Activated CD4-positive, alpha-beta T cell treated with anti-CD3 and anti-CD28 coated beads, Interleukin-2, amount 50 U/mL, for 4 hours (primary cell): ENCODE data around the gene GPR39.
"Not testable (repeated sequence)": the region's sequence is repeated elsewhere in the genome, so short reads cannot be mapped to it uniquely, and the experiment has no call there.

Experiments
- DNase-seq, 2 experiments: peaks; one replicate each; pipeline ENCODE4 v3.0.0-alpha.2; 2020

Gene GPR39

GRCh38 chr2:132503701-132504100 is 87.1 kb downstream of the GPR39 start:
- no peak for DNase-seq

- no peak for DNase-seq
Measured at GRCh38 chr2:132515010-132515409, 98.4 kb downstream of the GPR39 start.

GRCh38 chr2:132517386-132517785 is 100.8 kb downstream of the GPR39 start:
- no peak for DNase-seq

GRCh38 chr2:132518302-132518701 is 101.7 kb downstream of the GPR39 start:
- no peak for DNase-seq

- no peak for DNase-seq
Measured at GRCh38 chr2:132519566-132519965, 103.0 kb downstream of the GPR39 start.

- DNase-seq: no peak
Measured at GRCh38 chr2:132521341-132521740, 104.7 kb downstream of the GPR39 start.

GRCh38 chr2:132522901-132523300 is 106.3 kb downstream of the GPR39 start:
- no peak for DNase-seq

GRCh38 chr2:132537061-132537460 is 120.5 kb downstream of the GPR39 start:
- DNase-seq: not testable (repeated sequence)

GRCh38 chr2:132538331-132538855 is 121.8 kb downstream of the GPR39 start:
- DNase-seq: no peak

- no peak for DNase-seq
Measured at GRCh38 chr2:132540166-132540565, 123.6 kb downstream of the GPR39 start.

- DNase-seq: no peak
Measured at GRCh38 chr2:132542953-132543569, 126.5 kb downstream of the GPR39 start.

- DNase-seq: no peak
Measured at GRCh38 chr2:132544006-132544630, 127.5 kb downstream of the GPR39 start.

GRCh38 chr2:132547090-132547687 is 130.6 kb downstream of the GPR39 start:
- peak in 1 of 2 experiments; percentile 2 for DNase-seq

- no peak for DNase-seq
Measured at GRCh38 chr2:132549935-132550670, 133.5 kb downstream of the GPR39 start.

GRCh38 chr2:132550946-132551345 is 134.3 kb downstream of the GPR39 start:
- no peak for DNase-seq

GRCh38 chr2:132557694-132558093 is 141.1 kb downstream of the GPR39 start:
- DNase-seq: no peak

GRCh38 chr2:132559326-132559725 is 142.7 kb downstream of the GPR39 start:
- DNase-seq: no peak

GRCh38 chr2:132559921-132560320 is 143.3 kb downstream of the GPR39 start:
- no peak for DNase-seq

GRCh38 chr2:132560562-132560961 is 144.0 kb downstream of the GPR39 start:
- no peak for DNase-seq

GRCh38 chr2:132562245-132562644 is 145.6 kb downstream of the GPR39 start:
- no peak for DNase-seq

GRCh38 chr2:132564065-132564464 is 147.5 kb downstream of the GPR39 start:
- DNase-seq: no peak

GRCh38 chr2:132566379-132566778 is 149.8 kb downstream of the GPR39 start:
- no peak for DNase-seq

- no peak for DNase-seq
Measured at GRCh38 chr2:132567682-132568081, 151.1 kb downstream of the GPR39 start.

GRCh38 chr2:132568656-132569055 is 152.1 kb downstream of the GPR39 start:
- DNase-seq: no peak
